Right lobe of liver (tissue), 6 donors: Measurements from ENCODE around the gene OPRL1. TPM values are rescaled to one million over a fixed set of nuclear protein-coding genes. Genes with fewer than 3 reads are reported as not detected.
A peak's percentile ranks its signal among the peaks of the same experiment; 100 is the strongest.

ENCODE experiments used
- ATAC-seq, 4 donors: fragments of 200-7000 bp; cut with Tn5 transposase; one replicate each; pipeline ENCODE4 v1.9.1; 2020; ENCODE audit warnings: mild to moderate bottlenecking in 4 of 4, moderate library complexity in 4 of 4
- DNase-seq, 3 donors: peaks; one replicate each; pipeline ENCODE4 v3.0.0-alpha.2; 2020
- H3K27ac ChIP-seq, 3 donors: fragments of 200-600 bp; one replicate each; pipeline ENCODE4 v1.8.0; 2022
- H3K27me3 ChIP-seq, 2 donors: fragments of 200-600 bp; one replicate each; pipeline ENCODE4 v1.8.0; 2022
- H3K36me3 ChIP-seq, 4 donors: fragments of 200-600 bp; sonication (generic) in 1 of 4; one replicate each; pipeline versions ENCODE4 v1.5.1 to v1.8.0; 2017 to 2022; ENCODE audit warnings: control low read depth in 1 of 4
- H3K4me1 ChIP-seq, 4 donors: fragments of 200-600 bp; sonication (generic) in 1 of 4; one replicate each; pipeline versions ENCODE4 v1.5.1 to v1.8.0; 2017 to 2022; ENCODE audit warnings: control low read depth in 1 of 4
- H3K4me3 ChIP-seq, 3 donors: fragments of 200-600 bp; one replicate each; pipeline ENCODE4 v1.8.0; 2022
- H3K9me3 ChIP-seq, 4 donors: fragments of 200-600 bp; sonication (generic) in 1 of 4; one replicate each; pipeline versions ENCODE4 v1.5.1 to v1.8.0; 2017 to 2022; ENCODE audit warnings: control low read depth in 1 of 4
- POLR2A ChIP-seq: fragments of 450-650 bp; IDR thresholded peaks from one replicate; pipeline ENCODE4 v1.6.1; 2017; ENCODE audit warnings: antibody characterized with exemption, mild to moderate bottlenecking
- WGBS: methylation state at CpG from one replicate; pipeline ENCODE4 v1.1.6; 2018; ENCODE audit warnings: low coverage, low lambda C conversion rate; ENCODE audit not compliant: insufficient coverage; ENCODE audit errors: missing lambda C conversion rate; 5-methylcytosine and 5-hydroxymethylcytosine counted together
- intact Hi-C, 2 donors: fragments of 100-400 bp; cut with DNase I; formaldehyde crosslinking; loops; one replicate each; pipeline versions ENCODE4 v1.11.2 to v1.14.1; 2022
- total RNA-seq, 6 experiments: library from RNA; depleted of rRNA in 2 of 6; stranded (reverse); fragments of >200 nt in 2 of 6; fragmentation: NEBNext Ultra II Directional in 3 of 6; extraction: Animal tissue kit (Norgen Biotek cat#: 25700) in 3 of 6; gene quantifications; one replicate each; pipeline versions ENCODE4 v1.1.0 to v1.2.4, GENCODE V29; 2016 to 2023
- TF ChIP-seq, protein P1 (sequence below), 4 donors: fragments of 200-600 bp in 3 of 4; fragments of 450-650 bp in 1 of 4; IDR thresholded peaks; one replicate each; pipeline versions ENCODE4 v1.5.1 to v1.8.0; 2016 to 2022; ENCODE audit warnings: antibody characterized with exemption in 4 of 4, mild to moderate bottlenecking in 2 of 4
- donor health status: DM: no; HTN: yes; CAD: no.
- donor health status: DM: no; HTN: no; CAD: no.
- donor health status: DM: no; HTN: no; CAD: no.
- donor health status: DM: no; HTN: yes; CAD: no.
- donor health status: DM: no; HTN: yes; CAD: no.

Gene OPRL1
- total RNA-seq, 6 experiments from 2014 or later = 0.13 to 0.32 (median 0.25) TPM; not detected in 1

DNA sequence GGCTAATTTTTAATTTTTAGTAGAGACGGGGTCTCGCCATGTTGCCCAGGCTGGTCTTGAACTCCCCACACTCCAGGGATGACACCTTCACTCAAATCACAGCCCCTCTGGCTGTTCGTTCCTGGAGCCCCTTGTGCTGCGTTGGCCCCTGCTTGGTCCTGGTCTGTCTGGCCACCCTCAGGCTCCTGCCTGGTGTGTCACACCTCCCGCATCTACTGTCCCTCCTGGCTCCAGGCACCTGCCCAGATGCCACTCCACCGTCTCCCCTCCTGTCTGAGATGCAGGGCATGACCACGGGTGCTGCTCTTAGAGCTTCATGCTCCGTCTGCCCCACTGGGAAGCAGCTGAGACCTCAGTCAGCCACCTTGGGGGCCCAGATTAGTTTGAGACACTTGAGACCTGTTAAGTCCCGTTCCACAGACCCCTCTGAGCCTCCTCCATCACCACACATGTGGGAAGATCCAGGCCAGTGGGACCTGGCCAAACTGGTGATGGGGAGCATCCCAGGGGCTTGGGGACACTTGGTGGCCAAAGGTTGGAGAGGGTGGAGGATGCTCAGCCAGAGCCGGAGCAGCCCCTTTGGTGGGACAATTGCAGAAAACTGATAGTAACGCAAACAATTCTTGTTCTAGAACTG, 49.4 kb downstream of the OPRL1 start:
- 69% methylated on average over 5 of the region's 11 CpGs for WGBS
- no peaks in the 10 kb centered on the region for H3K36me3 ChIP-seq
- ATAC-seq (no peak), DNase-seq (peak in 2 of 3 donors; percentile 27 to 34)
- H3K27ac ChIP-seq = no peak overlapping the region
- intact Hi-C loops = no loop called here
- TF ChIP-seq POLR2A = no peak
- TF ChIP-seq, protein P1, sequence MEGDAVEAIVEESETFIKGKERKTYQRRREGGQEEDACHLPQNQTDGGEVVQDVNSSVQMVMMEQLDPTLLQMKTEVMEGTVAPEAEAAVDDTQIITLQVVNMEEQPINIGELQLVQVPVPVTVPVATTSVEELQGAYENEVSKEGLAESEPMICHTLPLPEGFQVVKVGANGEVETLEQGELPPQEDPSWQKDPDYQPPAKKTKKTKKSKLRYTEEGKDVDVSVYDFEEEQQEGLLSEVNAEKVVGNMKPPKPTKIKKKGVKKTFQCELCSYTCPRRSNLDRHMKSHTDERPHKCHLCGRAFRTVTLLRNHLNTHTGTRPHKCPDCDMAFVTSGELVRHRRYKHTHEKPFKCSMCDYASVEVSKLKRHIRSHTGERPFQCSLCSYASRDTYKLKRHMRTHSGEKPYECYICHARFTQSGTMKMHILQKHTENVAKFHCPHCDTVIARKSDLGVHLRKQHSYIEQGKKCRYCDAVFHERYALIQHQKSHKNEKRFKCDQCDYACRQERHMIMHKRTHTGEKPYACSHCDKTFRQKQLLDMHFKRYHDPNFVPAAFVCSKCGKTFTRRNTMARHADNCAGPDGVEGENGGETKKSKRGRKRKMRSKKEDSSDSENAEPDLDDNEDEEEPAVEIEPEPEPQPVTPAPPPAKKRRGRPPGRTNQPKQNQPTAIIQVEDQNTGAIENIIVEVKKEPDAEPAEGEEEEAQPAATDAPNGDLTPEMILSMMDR (IDR thresholded peaks at IDR 0.05) = no peak
- H3K4me1 ChIP-seq = no peaks in the 10 kb centered on the region
- no peaks in the 10 kb centered on the region for H3K9me3 ChIP-seq
- no peak overlapping the region for H3K4me3 ChIP-seq
- H3K27me3 ChIP-seq = no peaks in the 10 kb centered on the region

DNA sequence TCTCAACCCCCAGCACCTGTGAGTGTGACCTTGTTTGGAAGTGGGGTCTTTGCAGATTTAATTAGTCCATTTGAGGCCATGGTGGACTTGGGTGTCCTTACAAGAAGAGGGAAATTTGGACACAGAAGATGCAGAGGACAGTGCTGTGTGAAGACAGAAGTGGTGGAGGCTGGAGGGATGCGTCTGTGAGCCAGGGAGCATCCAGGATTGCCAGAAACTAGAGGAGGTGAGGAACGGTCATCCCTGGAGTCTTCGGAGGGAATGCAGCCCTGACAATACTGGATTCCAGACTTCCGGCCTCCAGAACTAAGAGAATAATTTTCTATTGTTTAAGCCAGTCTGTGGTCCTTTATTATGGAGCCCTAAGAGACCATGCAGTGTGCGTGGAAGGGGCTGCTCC, 50.4 kb downstream of the OPRL1 start:
- DNase-seq = peak in 1 of 3 donors; percentile 25
- ATAC-seq = no peak
- no peaks in the 10 kb centered on the region for H3K27me3 ChIP-seq
- H3K4me3 ChIP-seq = no peak overlapping the region
- intact Hi-C loops = no loop called here
- no peaks in the 10 kb centered on the region for H3K36me3 ChIP-seq
- TF ChIP-seq, protein P1 (IDR thresholded peaks at IDR 0.05) = no peak
- no peak for TF ChIP-seq POLR2A
- H3K9me3 ChIP-seq = no peaks in the 10 kb centered on the region
- 60% methylated on average over 3 of the region's 5 CpGs for WGBS
- H3K4me1 ChIP-seq = no peaks in the 10 kb centered on the region
- H3K27ac ChIP-seq = no peak overlapping the region

DNA sequence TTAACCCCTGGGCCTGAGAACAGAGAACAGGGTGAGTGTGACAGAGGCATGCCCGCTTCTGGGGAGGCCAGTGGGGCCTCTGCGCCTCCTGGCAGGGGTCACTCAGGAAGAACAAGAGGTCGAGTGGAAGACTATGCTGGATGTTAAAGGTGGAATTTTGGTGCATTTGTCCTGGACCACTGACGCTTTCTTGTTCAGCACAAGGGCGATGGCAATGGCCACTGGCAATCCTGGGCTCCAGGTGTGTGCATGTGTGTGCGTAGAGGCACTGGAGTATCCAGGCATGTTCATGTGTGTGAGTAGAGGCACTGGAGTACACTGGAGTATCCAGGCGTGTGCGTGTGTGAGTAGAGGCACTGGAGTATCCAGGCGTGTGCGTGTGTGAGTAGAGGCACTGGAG, 51.0 kb downstream of the OPRL1 start:
- intact Hi-C loops = no loop called here
- 67% methylated on average over 10 of the region's 10 CpGs for WGBS
- TF ChIP-seq, protein P1 (IDR thresholded peaks at IDR 0.05) = no peak
- TF ChIP-seq POLR2A = no peak
- ATAC-seq (no peak), DNase-seq (peak in 2 of 3 donors; percentile 17 to 24)
- no peaks in the 10 kb centered on the region for H3K27me3 ChIP-seq
- H3K36me3 ChIP-seq = no peaks in the 10 kb centered on the region
- H3K27ac ChIP-seq = no peak overlapping the region
- H3K4me3 ChIP-seq = no peak overlapping the region
- no peaks in the 10 kb centered on the region for H3K4me1 ChIP-seq
- H3K9me3 ChIP-seq = no peaks in the 10 kb centered on the region

DNA sequence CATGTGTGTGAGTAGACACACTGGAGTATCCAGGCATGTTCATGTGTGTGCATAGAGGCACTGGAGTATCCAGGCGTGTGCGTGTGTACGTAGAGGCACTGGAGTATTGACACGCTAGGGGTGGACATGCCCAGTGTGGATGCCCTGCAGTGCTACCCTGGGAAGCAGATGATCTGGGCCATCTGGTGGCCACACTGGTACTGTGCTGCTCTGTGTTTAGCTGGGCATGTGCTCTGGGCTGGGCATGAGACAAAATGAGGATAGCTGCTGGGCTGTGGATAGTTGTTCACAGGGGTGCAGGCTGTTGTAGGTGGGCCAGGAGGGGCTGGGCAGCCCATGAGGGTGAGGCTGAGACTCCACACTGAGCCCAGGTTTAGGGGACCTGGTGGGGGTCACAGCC, 51.5 kb downstream of the OPRL1 start:
- DNase-seq = peak in 2 of 3 donors; percentile 37 to 47
- intact Hi-C loops = no loop called here

More for the DNA sequence above, 51.5 kb downstream of the OPRL1 start:
- H3K9me3 ChIP-seq = no peaks in the 10 kb centered on the region
- peak in 3 of 4 donors; percentile 54 to 77 (median 70) for ATAC-seq
- H3K27ac ChIP-seq = no peak overlapping the region
- TF ChIP-seq, protein P1 (IDR thresholded peaks at IDR 0.05) = peak in 3 of 4 donors; percentile 10 to 23 (median 17)
- TF ChIP-seq POLR2A = no peak
- no peaks in the 10 kb centered on the region for H3K4me1 ChIP-seq
- H3K27me3 ChIP-seq = no peaks in the 10 kb centered on the region
- no CpG with 5 or more reads among the region's 4 CpGs for WGBS
- H3K4me3 ChIP-seq = no peak overlapping the region
- H3K36me3 ChIP-seq = no peaks in the 10 kb centered on the region
